HG03060 (cell line): Measurements from ENCODE around the gene FTO.

ENCODE experiments used
- ATAC-seq: cut with Tn5 transposase; IDR thresholded peaks from one replicate; pipeline ENCODE4 v1.9.1; 2021; ENCODE audit warnings: low read depth, moderate number of reproducible peaks; ENCODE audit not compliant: unreplicated experiment

FTO gene

DNA sequence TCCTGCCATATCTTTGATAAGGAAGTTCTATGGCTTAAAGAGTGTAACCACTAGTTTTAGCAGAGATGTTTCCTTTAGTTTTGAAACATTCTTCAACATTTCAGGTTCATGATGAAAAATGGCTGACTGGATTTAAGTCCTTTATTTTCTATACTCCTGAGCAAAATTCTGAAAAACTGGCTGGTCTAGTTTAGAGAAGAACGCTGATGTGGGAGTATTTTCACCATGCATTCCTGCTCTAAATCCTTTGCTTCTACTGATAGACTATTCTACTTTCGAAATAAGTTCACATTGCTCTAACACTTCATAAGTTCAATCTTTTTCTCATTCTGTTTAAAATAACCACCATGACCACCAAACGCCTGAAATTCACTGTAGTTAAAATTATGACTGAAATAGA, 281.9 kb downstream of the FTO start:
- no peak for ATAC-seq

DNA sequence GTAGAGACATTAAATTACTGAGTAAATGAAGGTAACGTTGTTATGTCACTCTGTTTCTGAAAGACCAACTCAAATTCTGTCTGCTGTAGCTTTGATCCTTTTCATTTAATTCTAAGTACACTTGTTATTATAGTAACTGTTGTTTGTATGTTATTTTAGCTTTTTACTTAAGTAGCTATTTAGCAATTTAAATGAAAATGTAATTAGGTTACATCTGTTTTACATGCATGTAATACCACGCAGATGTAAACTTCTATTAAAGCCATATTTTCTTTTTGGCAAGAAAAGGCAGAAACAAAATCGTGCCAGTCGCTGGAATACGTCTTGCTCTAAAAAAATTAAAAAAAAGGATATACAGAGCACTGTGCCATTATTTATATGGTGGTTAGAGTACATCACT, 282.8 kb downstream of the FTO start:
- no peak for ATAC-seq

DNA sequence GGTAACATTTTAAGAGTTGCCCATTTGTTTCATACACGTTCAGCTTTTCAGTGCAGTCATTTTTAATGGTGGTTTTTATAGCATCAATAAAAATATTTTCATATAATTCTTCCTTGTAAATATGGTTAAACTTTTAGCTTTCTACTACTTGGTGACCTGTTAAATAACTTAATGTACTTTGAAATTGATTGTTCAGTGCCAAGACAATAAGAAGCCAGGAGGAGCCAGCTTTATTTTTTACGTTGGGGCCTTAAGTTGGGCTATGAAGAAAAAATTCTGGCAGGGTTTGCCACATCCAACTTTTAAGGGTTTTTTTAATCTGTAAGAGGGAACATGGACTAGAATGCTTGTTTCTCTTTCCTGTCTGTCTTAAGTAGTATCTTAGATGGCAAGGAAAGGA, 284.2 kb downstream of the FTO start:
- ATAC-seq, result no peak

DNA sequence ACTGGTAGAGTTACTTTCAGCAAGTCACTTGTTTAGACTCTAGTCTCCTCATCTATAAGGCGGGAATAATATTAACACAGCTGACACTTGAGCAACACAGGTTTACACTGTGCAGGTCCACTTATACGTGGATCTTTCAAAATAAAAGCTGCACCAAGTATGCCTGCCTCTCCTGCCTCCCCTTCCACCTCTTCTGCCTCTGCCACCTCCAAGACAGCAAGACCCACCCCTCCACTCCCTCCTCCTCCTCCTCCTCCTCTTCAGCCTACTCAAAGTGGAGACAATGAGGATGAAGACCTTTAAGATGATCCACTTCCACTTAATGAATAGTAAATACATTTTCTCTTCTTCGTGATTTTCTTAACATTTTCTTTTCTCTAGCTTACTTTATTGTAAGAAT, 285.6 kb downstream of the FTO start:
- ATAC-seq, result no peak

DNA sequence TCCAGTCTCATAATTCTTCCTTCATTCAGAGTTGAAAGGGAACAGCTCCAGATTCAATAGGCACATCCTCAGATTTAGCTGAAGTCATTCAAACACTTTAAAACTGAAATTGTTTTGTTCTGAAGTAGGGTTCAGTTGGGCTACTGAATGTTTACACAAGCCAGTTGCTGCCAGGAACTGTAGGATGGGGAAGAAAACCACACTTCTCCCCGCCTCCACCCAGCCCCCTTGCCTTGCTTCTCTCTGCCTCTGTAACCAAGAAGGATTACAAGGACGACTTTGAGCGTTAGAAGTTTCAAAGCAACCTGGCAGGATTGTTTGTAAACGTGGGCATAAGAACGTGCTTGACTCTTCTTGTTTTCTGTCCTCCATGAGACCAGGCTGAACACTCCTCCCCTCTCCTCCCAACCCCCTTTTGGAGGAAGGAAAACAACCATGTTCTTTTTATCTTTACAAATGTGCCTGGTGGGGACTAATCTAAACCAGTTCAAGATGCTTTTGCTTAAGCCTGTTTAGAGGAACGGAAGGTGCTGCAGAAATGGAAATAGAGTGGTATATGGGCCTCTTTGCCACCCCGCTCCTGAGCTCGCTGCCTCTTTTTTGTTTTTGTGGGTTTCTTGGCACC, 287.9 kb downstream of the FTO start:
- ATAC-seq, result no peak

DNA sequence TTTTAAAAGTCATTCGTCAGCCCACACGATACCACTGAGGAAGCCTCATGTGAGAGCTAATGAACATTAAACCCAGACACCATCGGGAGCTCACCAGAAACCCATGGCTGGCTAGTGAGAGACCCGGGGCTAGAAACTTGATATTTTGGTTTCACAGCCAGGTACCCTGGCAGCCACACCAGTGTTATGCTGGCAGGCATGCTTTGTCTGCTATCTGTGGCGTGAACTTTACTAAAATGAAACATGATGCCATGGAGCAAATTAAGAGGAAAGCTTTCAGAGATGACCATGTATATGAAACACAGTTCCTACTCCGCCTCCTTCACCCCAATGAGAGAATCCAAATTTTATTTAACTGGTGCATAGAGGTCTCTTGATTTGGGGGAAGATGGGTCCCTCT, 291.4 kb downstream of the FTO start:
- no peak for ATAC-seq

DNA sequence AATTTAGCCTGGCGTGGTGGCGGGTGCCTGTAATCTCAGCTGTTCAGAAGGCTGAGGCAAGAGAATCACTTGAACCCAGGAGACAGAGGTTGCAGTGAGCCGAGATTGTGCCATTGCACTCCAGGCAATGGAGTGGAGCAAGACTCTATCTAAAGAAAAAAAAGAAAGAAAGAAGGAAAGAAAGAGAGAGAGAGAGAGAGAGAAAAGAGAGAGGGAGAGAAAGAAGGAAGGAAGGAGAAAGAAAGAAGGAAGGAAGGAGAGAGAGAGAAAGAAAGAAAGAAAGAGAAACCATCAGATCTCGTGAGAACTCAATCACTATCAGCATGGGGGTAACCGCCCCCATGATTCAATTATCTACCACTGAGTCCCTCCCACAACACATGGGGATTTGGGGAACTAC, 293.0 kb downstream of the FTO start:
- no peak for ATAC-seq

DNA sequence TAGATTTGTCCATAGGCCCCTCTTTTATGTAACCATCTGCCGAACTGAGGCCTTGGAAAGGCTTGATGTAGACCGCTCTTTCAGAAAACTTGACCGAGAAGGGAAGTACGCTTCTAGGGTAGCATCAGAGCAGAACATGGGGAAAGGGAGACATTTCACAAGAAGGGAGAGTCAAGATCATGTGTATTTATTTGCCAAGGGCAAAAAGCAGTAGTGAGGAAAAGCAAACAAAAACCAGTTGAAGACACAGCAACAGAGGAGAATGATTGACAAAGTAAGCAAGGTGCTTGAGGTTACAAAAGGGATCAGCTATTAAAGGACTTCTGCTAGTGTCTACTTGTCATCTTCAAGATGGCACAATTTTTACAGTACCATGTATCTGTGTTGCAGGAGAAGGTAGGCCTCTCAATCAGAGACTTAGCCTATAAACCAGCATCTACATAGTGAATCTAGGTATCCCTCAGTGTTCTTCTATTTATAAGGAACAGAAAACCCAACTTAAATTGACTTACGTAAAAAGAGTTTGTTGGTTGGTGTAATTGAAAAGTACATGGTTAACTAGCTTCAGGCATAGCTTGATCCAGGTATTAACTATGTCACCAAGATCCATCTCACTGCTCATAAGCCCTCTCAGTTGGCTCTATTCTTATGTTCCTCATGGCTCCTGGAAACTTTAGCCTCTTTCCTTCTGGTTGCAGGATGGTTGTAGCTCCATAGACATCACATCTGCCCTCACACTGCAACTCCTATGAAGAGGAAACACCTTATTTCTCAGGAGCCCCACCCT, 294.3 kb downstream of the FTO start:
- no peak for ATAC-seq

DNA sequence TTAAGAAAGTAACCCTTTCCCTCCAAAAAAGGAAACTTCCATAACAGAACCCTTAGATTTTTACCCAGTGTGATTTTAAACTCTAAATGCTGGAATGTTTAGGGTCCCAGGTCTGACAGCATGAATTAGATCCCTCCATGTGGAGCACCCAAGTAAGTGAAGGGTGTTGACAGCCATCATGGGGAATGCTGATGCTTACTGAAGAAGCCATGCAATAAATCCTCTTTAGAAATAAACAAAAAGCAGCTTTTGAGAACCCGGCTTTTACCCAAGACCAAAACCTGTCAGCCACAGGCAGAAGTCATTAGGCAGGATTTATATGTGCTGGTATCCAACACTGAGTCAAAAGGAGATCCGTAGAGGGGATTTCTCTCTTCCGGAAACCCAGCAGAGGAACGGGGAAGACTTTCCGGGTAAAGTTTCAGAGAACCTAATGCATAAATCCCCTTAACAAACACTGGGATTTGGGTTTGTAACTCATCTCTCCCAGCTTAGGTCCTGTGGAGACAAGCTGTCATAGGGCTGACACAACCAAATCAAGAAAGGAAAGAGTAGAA, 295.1 kb downstream of the FTO start:
- ATAC-seq, result no peak

DNA sequence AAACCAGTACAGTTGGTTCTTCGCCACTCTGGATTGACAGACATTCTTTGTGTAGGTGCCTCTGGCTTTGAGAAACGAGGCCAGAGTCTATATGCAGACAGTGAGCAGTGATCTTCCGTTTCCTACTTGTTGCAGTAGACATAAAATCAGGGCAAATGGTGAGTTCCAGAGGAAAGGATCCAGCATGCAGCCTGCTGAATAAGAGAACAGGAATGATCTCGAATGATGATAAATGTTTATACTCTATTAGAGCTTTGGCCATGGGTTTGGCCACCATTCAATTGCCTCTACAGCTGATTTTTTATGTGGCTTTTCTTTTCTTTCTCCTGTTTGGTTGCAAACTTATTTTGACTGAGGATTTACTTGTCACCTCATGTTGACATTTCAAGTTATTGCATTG, 295.9 kb downstream of the FTO start:
- no peak for ATAC-seq

DNA sequence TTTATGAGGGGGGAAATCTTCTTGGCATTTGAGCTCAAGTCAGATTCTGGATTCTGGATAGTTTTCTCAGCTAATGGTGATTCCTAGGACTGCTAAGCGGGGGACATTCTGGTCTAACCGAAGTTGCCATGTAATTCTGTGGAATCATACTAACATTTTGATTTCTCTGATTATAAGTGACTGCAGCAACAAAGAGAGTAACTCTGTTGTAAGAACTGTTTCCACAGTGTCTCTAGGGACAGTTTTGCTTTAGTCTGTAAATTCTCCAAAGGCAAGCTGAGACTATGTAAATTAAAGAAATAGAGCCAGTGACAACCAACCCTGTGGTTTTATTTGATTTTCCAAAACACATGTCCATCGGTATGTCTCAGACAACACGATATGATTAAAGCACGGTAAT, 296.4 kb downstream of the FTO start:
- no peak for ATAC-seq

DNA sequence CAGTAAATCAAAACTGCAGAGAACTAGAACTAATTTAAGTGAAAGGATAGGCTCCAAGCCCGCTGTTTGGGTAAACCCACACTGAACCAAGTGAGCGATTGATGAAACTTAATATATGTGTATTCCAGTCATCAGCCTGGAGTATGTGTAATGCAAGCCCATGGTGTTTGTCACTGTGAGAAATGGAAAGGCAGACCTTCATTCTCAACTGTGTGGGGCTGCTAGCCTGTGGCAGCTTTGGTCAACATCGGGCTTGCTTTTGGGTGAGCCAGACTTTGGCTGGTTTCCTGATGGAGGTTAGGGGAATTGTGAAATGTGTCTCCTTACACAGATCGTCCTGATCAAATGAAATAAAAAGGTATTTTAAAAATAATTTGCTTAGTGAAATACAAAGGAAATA, 302.7 kb downstream of the FTO start:
- no peak for ATAC-seq

DNA sequence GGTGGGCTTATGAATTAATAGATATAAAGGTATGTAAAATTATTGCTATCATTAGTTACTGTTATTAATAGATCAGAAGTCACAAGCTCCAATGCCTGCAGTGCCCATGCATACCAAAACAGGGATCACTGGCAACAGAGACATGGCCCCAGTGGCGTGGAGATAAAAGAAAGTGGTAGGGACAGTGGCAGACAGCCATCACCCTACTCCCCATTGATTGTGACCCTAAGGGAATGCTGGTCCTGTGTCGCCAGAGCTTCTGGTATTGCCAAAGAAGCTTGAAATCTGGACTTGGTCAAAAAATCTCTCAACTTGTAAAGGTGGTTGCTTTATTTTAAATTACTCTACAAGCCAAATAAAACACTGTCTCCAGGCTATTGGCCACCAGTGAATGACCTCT, 303.5 kb downstream of the FTO start:
- ATAC-seq, result no peak

DNA sequence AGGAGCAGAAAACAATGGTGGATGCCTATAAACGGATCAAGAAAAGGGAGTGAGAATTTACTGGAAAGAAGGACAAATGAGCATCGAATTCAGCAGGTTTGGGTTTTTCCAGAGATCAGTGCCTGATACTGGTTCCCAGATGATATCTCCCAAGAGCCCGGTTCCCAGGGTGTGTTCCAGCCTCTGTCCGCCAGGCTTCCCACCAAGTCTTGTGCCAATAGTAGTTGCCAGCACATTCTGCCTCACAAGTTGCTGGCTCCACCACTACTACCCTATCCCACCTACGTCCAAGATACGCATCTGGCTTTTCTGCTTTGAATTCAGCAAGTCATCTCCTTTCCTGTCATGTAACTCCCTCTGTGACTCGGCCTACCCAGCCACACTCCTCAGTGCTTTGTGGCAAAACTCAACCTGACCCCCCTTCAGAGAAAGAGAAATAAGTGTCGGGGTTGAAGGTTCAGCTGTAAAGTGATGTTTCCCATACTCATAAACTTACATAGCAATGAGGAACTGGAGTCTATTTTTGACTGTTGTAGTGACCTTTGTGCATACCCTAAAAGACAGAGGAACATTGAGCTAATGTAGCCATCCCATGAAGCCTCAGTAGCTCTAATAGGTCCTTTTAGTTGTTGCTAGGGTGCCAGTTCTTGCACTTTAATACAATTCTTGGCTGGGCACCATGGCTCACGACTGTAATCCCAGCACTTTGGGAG, 305.7 kb downstream of the FTO start:
- no peak for ATAC-seq

DNA sequence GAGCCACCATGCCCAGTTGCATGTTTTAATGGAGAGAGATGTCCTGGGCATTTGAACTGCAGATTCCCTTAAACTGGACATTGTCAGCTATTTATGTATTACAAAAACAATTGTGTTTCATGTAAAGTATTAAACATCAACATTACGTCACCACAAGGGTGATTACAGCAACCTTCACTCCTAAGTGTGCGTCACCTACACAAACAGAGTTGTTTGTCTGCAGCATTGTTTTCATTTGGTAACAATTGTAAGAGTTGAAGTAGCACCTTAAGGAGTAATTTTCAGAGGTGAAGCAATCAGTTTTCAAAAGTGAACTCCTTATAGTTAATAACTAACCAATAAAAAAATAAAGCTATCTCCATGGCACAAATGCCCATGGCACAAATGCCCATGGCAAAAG, 311.2 kb downstream of the FTO start:
- no peak for ATAC-seq

DNA sequence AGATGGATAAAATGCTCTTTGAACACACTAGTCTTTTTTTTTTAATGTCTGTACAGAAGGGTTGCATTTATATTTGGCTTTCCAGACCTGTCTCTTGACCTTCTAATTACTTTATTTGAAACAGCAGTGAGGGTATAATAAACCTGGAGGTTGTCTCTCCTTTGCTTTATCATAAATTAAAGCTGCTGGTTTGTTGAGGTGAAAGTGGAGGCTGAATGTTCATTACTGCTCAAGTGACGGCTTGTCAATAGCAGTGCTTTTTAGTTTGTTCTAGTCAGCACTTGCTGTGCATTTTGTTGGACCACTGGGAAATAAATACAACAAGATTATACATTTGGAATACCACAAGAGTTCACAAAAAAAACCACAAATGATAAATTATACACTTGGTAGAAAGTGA, 318.4 kb downstream of the FTO start:
- no peak for ATAC-seq

DNA sequence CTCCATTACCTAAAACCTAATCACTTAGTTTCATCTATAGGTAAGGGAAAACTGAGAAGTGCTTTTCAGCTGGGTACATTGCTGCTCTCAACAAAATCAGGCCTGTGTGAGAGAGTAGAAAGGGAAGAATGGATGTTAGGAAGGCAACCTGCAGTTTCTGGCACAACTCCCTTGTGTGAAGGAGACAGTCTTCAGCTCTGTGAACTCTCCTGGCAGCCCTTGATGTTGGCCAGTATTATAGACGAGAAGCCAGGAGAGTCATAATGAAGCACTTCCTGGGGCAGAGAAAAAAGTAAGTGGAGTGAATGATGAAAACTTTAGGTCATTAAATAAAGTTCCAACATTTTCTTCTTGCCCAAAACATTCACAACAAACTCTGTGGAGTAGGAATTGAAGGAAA, 322.5 kb downstream of the FTO start:
- ATAC-seq, result no peak

DNA sequence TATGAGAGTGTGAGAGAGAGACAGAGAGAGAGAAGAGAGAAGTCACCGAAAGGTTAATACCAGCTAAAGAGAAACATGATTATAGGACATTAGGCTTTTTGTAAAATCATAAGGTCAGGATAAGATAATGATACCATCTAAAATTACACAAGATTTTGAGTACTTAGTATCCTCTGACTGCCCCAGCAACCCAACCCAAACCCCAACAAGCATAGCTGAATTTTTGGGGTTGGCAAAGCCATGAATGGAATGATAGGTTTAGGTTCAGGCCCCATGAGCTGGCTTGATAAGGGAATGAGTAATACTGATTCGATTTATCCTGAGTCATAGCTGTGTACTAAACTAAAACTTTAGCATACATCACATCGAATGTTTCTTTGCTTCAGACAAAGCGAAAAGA, 323.1 kb downstream of the FTO start:
- no peak for ATAC-seq

DNA sequence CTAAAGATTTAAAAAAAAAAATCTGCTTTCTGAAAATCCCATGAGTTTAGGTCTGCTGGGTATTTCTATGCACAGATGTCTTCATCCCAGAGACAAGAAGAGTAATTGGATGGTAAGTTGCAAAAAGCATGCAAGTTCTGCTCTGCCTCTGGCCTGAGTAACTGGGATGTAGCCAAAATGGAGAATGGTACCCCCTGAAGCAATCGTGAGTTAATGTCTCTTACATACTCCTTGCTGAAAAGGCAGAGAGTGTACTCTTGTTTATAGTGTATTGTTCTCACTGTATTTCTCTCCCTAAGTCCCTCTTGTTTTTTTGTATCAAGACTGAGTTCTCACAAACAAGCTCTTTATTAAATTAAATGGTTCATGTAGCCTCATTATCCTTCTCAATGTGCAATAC, 323.6 kb downstream of the FTO start:
- ATAC-seq, result no peak

DNA sequence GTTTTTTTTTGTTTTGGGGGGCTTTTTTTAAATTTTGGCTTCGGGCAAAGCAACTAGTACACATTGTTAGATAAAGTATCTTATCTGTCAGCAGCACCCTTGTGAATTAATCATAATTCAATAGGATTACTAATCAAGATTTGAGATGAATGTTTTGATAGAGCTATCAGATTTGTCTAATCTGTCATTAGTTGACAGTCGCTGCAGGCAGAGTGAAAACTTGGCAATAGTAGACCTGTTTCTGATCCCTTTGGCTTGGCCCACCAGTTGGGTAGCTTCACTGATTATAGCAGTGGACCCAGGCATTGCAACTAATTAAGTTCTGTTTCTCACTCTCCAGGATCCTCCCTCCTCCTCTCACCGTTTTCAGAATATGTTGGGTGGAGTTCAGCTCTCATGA, 324.0 kb downstream of the FTO start:
- ATAC-seq, result no peak

DNA sequence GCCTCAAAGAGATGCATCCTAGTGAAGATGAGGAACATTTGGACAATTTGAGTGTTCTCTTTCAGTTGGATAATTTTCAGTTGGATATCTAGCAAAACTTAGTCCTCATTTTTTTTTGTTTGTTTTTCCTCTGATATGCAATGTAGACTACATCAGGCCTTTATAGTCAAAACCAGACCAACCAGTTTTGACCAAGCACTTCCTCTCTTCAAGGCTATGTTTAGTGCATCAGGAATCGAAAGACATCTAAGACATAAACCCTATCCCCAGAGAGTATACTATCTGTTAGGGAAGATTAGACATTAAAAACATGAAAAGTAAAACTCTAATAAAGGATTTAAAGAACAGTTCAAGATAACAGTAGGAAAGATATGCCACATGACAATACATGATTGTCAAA, 326.5 kb downstream of the FTO start:
- no peak for ATAC-seq
